ENCODE results near the gene MTRF1. TPM values are rescaled to one million over a fixed set of nuclear protein-coding genes. Genes with fewer than 3 reads are reported as not detected.
A peak's percentile ranks its signal among the peaks of the same experiment; 100 is the strongest.

MTRF1 gene
- total RNA-seq, 2 donors from 2014 or later = 10.8 to 22.2 TPM

- peak; percentile 90 for DNase-seq (ENCODE audit: low spot score)
- H3K4me1 ChIP-seq (replicated peaks) = peaks cover 2% of the 10 kb centered on the region
- H3K27me3 ChIP-seq (replicated peaks; ENCODE audit: insufficient read depth) = no peaks in the 10 kb centered on the region
- TF ChIP-seq CTCF (IDR thresholded peaks at IDR 0.05) (peak in 2 of 4 experiments; percentile 22 to 33), POLR2A (IDR thresholded peaks at IDR 0.05) (peak; percentile 50), POLR2AphosphoS5 (IDR thresholded peaks at IDR 0.05) (peak; percentile 97)
- H3K27ac ChIP-seq = peak within 1 kb of the TSS; percentile 81
- intact Hi-C loops (cut with DNase I) = loop anchor here (2.0 to 10.0 kb wide), 2 partner anchors 61 to 71 kb away; partner anchors contain the start of genes KBTBD6 and MTRF1
- WGBS = 15% methylated on average over 56 of the region's 66 CpGs
- H3K36me3 ChIP-seq = no peaks in the 10 kb centered on the region
- peak within 1 kb of the TSS; percentile 56 to 66 for H3K4me3 ChIP-seq
- H3K9me3 ChIP-seq = no peaks in the 10 kb centered on the region
Measured at GRCh38 chr13:41193919-41194824, 69.2 kb downstream of the MTRF1 start, which contains the start of gene KBTBD7. Gene KBTBD7 (minus strand): TSS chr13:41194569. CDS start chr13:41194257, 312 bp downstream.

- Histone ChIP-seq H3K9me3 (no peaks in the 10 kb centered on the region), H3K4me1 (replicated peaks) (peaks cover 2% of the 10 kb centered on the region), H3K27ac (no peak overlapping the region), H3K36me3 (no peaks in the 10 kb centered on the region), H3K27me3 (replicated peaks; ENCODE audit: insufficient read depth) (no peaks in the 10 kb centered on the region), H3K4me3 (peak overlapping the region in 1 of 2 donors; percentile 56)
- DNase-seq (ENCODE audit: low spot score) = no peak
- intact Hi-C loops (cut with DNase I) = loop anchor here (10.0 kb wide), 1 partner anchor 71 kb away; the partner anchor contains the start of gene MTRF1
- no peak for TF ChIP-seq CTCF (IDR thresholded peaks at IDR 0.05)
- no peak for TF ChIP-seq POLR2A (IDR thresholded peaks at IDR 0.05)
- TF ChIP-seq POLR2AphosphoS5 (IDR thresholded peaks at IDR 0.05) = no peak
- WGBS = 97% methylated on average over 18 of the region's 18 CpGs
Measured at GRCh38 chr13:41193469-41193868, 69.9 kb downstream of the MTRF1 start.

- Histone ChIP-seq H3K4me1 (replicated peaks) (peaks cover 2% of the 10 kb centered on the region), H3K36me3 (no peaks in the 10 kb centered on the region), H3K27me3 (replicated peaks; ENCODE audit: insufficient read depth) (no peaks in the 10 kb centered on the region), H3K4me3 (no peak overlapping the region), H3K27ac (no peak overlapping the region), H3K9me3 (no peaks in the 10 kb centered on the region)
- intact Hi-C loops (cut with DNase I) = no loop called here
- TF ChIP-seq CTCF (IDR thresholded peaks at IDR 0.05) (no peak), POLR2AphosphoS5 (IDR thresholded peaks at IDR 0.05) (no peak), POLR2A (IDR thresholded peaks at IDR 0.05) (no peak)
- no peak for DNase-seq (ENCODE audit: low spot score)
- WGBS = 91% methylated on average over 6 of the region's 6 CpGs
Measured at GRCh38 chr13:41188584-41188983, 74.8 kb downstream of the MTRF1 start.

GRCh38 chr13:41186481-41186880, 76.9 kb downstream of the MTRF1 start:
- H3K27me3 ChIP-seq (replicated peaks; ENCODE audit: insufficient read depth) = no peaks in the 10 kb centered on the region
- TF ChIP-seq CTCF (IDR thresholded peaks at IDR 0.05) = no peak
- TF ChIP-seq POLR2A (IDR thresholded peaks at IDR 0.05) = no peak
- no peak overlapping the region for H3K27ac ChIP-seq
- intact Hi-C loops (cut with DNase I) = no loop called here
- DNase-seq (ENCODE audit: low spot score) = no peak
- 79% methylated on average over 3 of the region's 3 CpGs for WGBS
- no peaks in the 10 kb centered on the region for H3K36me3 ChIP-seq
- no peak overlapping the region for H3K4me3 ChIP-seq
- no peaks in the 10 kb centered on the region for H3K4me1 ChIP-seq (replicated peaks)
- no peaks in the 10 kb centered on the region for H3K9me3 ChIP-seq

All from prostate gland (tissue), 2 donors.